GM12801 (cell line): ENCODE data around the gene OR14A16.

Source experiments
- CTCF ChIP-seq: IDR thresholded peaks from one replicate; pipeline ENCODE4 v1.5.1; 2011; ENCODE audit warnings: control low read depth; ENCODE audit not compliant: insufficient read length; ENCODE audit errors: extremely low read depth

OR14A16 gene

GRCh38 chr1:247824023-247824422 lies at the start of gene OR14A16:
TSS of gene OR14A16 (minus strand) at chr1:247824119. CDS start at chr1:247815729, 8,390 bp downstream.
- no peak for TF ChIP-seq CTCF

GRCh38 chr1:247865416-247865815 lies 41.5 kb upstream of the OR14A16 start:
- TF ChIP-seq CTCF, result no peak

- TF ChIP-seq CTCF, result no peak
Measured at GRCh38 chr1:247864644-247865043, 40.7 kb upstream of the OR14A16 start.

GRCh38 chr1:247862756-247863155 lies 38.8 kb upstream of the OR14A16 start:
- TF ChIP-seq CTCF, result no peak

GRCh38 chr1:247857985-247858619 lies 34.2 kb upstream of the OR14A16 start:
- TF ChIP-seq CTCF, result no peak

- no peak for TF ChIP-seq CTCF
Measured at GRCh38 chr1:247857069-247857984, 33.4 kb upstream of the OR14A16 start, which contains the start of gene TRIM58. TSS of gene TRIM58 (plus strand) at chr1:247857187. CDS start at chr1:247857247, 60 bp downstream.

- no peak for TF ChIP-seq CTCF
Measured at GRCh38 chr1:247855911-247856310, 32.0 kb upstream of the OR14A16 start.
